ENCODE measurements around the gene MLLT1.

GRCh38 chr19:6213696-6214641, 65.8 kb downstream of the MLLT1 start:
- TF ChIP-seq, protein P1, sequence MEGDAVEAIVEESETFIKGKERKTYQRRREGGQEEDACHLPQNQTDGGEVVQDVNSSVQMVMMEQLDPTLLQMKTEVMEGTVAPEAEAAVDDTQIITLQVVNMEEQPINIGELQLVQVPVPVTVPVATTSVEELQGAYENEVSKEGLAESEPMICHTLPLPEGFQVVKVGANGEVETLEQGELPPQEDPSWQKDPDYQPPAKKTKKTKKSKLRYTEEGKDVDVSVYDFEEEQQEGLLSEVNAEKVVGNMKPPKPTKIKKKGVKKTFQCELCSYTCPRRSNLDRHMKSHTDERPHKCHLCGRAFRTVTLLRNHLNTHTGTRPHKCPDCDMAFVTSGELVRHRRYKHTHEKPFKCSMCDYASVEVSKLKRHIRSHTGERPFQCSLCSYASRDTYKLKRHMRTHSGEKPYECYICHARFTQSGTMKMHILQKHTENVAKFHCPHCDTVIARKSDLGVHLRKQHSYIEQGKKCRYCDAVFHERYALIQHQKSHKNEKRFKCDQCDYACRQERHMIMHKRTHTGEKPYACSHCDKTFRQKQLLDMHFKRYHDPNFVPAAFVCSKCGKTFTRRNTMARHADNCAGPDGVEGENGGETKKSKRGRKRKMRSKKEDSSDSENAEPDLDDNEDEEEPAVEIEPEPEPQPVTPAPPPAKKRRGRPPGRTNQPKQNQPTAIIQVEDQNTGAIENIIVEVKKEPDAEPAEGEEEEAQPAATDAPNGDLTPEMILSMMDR (conservative IDR thresholded peaks at IDR 0.05; ENCODE audit: low read length), result no peak
- no peak for TF ChIP-seq EZH2phosphoT487 (IDR thresholded peaks at IDR 0.05; ENCODE audit: borderline replicate concordance)

Data from Loucy (cell line).